TTC549 (cell line): ENCODE data around the gene COA3.

Source experiments
- FAIRE-seq: peaks from 2 replicates; lab custom pipeline; 2012; peaks lifted over from hg19 to GRCh38; lab: Jason Lieb, UNC

Gene COA3

DNA sequence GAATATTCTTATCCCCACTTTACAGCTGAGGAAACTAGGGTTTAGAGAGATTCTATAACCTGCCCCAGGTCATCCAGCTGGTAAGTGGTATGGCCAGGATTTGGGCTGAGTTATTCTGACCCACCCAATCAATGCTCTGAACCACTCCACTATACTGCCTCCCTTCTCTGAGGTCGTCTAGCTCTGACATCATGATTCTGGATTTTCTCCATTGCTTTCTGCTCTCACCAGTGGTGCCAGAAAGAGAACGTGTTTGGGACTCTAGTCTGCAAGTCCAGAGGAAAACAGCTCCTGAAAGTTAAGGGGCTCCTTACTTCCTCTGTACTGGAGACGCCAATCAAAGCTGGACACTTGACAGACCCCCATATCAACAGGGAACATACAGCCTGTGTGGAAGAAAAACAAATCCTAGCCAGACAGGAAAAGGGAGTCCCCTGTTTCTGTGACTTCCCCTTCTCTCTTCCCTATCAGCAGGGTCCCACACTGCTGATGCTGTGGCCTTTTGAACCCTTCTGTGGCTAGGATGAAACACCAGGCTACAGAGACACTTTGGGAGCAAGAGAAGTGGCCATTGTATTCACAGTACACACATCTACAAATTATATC lies 47.7 kb downstream of the COA3 start:
- no peak for FAIRE-seq

DNA sequence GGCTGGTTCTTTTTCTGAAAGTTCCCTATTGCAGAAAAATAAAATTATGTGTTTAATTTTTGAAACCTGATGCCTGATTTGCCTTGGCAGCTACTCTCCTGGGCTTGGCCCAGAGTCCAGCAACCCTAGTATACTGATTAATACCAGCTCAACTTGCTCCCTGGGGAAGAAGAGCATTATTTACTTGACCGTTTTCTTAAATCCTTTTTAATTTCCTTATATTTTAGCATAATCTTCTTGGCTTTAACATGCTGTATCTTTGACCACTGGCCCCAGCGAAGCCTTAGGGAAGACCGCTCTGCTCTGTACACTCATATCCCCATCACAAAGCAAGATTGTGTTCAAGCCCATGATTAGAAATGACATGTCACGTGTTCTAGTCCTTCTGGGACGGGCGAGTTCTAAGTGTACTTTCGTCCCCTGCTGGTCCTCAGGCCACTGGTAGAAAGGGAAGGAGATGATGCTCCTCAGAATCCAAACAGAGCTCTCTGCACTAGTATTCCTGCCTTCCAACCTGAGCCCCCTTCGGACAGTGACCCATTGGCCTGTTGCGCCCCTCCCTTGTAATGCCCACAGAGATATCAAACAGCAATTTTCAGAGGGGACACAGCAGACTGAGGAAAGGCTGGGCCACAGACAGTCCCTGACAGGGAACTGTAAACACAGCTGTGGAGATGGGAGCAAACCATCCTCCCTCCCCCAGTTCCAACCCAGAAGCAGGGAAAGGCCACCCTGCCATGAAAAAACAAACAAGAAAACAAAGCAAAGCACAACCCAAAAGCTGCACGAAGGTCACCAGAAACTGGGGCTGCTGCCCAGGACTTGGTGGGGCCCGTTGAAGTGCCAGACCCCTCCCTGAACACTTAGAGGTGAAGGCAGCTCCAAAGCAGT lies 49.4 kb downstream of the COA3 start:
- no peak for FAIRE-seq

DNA sequence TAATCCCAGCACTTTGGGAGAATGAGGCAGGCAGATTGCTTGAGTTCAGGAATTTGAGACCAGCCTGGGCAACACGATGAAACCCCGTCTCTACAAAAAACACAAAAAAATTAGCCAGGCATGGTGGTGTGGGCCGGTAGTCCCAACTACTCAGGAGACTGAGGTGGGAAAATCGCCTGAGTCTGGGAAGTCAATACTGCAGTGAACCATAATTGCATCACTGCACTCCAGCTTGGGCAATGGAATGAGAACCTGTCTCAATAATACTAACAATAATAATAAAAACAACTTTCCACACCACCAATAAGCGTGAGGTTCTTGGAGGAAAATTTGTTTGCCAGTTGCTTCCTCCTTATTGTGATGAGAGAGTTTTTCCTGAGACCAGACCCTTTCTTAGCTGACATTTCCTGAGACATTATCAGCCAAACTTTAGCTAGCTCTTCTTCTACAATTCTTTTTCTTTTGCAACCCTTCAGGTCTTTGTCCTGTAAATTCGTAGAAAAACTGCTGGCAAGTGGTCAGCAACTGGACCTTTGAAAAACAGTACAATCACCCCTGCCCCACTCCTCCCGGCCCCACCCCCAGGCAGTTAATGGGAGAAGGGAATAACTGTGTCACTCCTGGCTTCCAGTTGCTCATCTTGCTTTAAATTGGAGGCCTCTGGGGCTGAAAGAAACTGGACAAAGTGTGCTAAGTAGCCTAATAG lies 50.1 kb downstream of the COA3 start:
- no peak for FAIRE-seq
